ENCODE results near the gene CPVL. TPM values are rescaled to one million over a fixed set of nuclear protein-coding genes. Genes with fewer than 3 reads are reported as not detected.

The CPVL gene
- total and polyA plus RNA-seq, 2 of the 8 experiments (the other 6 are each of a cell fraction or from before 2014, with no cell fraction given): 40.0 to 55.0 TPM

GRCh38 chr7:29120955-29121354, 25.4 kb downstream of the CPVL start:
- H2BK15ac ChIP-seq (ENCODE audit: low read length): no peak overlapping the region
- 93% methylated on average over 2 of the region's 2 CpGs; no CpG with 5 or more reads in 1 of the 2 experiments for WGBS, 2 experiments (ENCODE audit: extremely low coverage in 1 of 2, insufficient coverage in 1 of 2, insufficient read length in 1 of 2, insufficient replicate concordance in 2 of 2, low coverage in 1 of 2, low lambda C conversion rate in 2 of 2, missing lambda C conversion rate in 1 of 2)
- H4K20me1 ChIP-seq (replicated peaks in 1 of 2; ENCODE audit: control insufficient read depth in 1 of 2, insufficient read depth in 2 of 2, low read length in 2 of 2): no peaks in the 10 kb centered on the region
- no peak overlapping the region for H3K14ac ChIP-seq (ENCODE audit: insufficient read length)
- no peaks in the 10 kb centered on the region; a peak in 1 of 4 replicates for H3K79me2 ChIP-seq (ENCODE audit: control insufficient read depth in 1 of 2, insufficient read depth in 2 of 2, low read length in 2 of 2)
- H3K27ac ChIP-seq (ENCODE audit: low read depth, low read length): no peak overlapping the region
- no peaks in the 10 kb centered on the region for H3K23me2 ChIP-seq (ENCODE audit: low read depth, low read length)
- H4K8ac ChIP-seq (ENCODE audit: extremely low read depth, insufficient read depth, low read length): no peak overlapping the region
- H2BK20ac ChIP-seq (ENCODE audit: low read length): no peak overlapping the region
- H3K9me3 ChIP-seq (ENCODE audit: insufficient read depth in 2 of 2, low read depth in 1 of 2, low read length in 1 of 2): no peaks in the 10 kb centered on the region
- H3K56ac ChIP-seq (replicated peaks; ENCODE audit: insufficient read length, low read depth, low read length): no peak overlapping the region
- H3K9ac ChIP-seq (replicated peaks in 1 of 4; ENCODE audit: extremely low read depth in 1 of 4, low read depth in 3 of 4, low read length in 3 of 4): no peak overlapping the region
- H4K5ac ChIP-seq (ENCODE audit: insufficient read length, low read depth, low read length): no peak overlapping the region
- no peak overlapping the region for H2BK5ac ChIP-seq (ENCODE audit: low read depth, low read length)
- no peaks in the 10 kb centered on the region for H3K79me1 ChIP-seq (ENCODE audit: low read depth, low read length)
- FAIRE-seq (no peak), DNase-seq (ENCODE audit: low read depth in 1 of 2, low spot score in 2 of 2) (no peak)
- H2AFZ ChIP-seq (ENCODE audit: low read length): no peak overlapping the region
- H3K4me3 ChIP-seq (ENCODE audit: extremely low read depth in 1 of 4, insufficient read depth in 2 of 4, low read depth in 3 of 4, low read length in 4 of 4): no peak overlapping the region
- H3K23ac ChIP-seq (ENCODE audit: insufficient read length): no peak overlapping the region
- no peaks in the 10 kb centered on the region; a peak in 1 of 8 replicates for H3K36me3 ChIP-seq (ENCODE audit: control insufficient read depth in 2 of 4, insufficient read depth in 4 of 4, low read length in 3 of 4)
- H3K4me2 ChIP-seq (ENCODE audit: insufficient read depth in 1 of 2, low read depth in 2 of 2, low read length in 2 of 2): no peak overlapping the region
- H3K4me1 ChIP-seq (replicated peaks in 1 of 4; ENCODE audit: control insufficient read depth in 3 of 4, insufficient read depth in 4 of 4, low read length in 3 of 4): peaks cover 0 to 3% (median 0%) of the 10 kb centered on the region in 4 experiments; a peak in 1 of 7 replicates
- no peak overlapping the region for H3K4ac ChIP-seq (replicated peaks; ENCODE audit: insufficient read length, low read depth, low read length)
- POLR2A ChIA-PET (ENCODE audit: partially characterized antibody): no interaction called here
- H2AK5ac ChIP-seq (ENCODE audit: low read depth, low read length): no peak overlapping the region
- TF ChIP-seq SIN3A (conservative IDR thresholded peaks at IDR 0.05 in 1 of 2, IDR thresholded peaks at IDR 0.05 in 1 of 2; ENCODE audit: low read depth in 1 of 2, low read length in 2 of 2): no peak
- TF ChIP-seq ASH2L (IDR thresholded peaks at IDR 0.05; ENCODE audit: low read length): no peak
- TF ChIP-seq EZH2 (IDR thresholded peaks at IDR 0.05; ENCODE audit: low read depth, low read length, severe bottlenecking): no peak
- no peak for TF ChIP-seq KDM1A (IDR thresholded peaks at IDR 0.05; ENCODE audit: borderline replicate concordance, low read length)
- no peak for TF ChIP-seq SIX5 (IDR thresholded peaks at IDR 0.05; ENCODE audit: low read depth, low read length)
- no peak for TF ChIP-seq TAF1 (IDR thresholded peaks at IDR 0.05; ENCODE audit: low read depth, low read length)
- TF ChIP-seq POU5F1 (IDR thresholded peaks at IDR 0.05; ENCODE audit: low read depth, low read length): no peak
- no peak for TF ChIP-seq RXRA (IDR thresholded peaks at IDR 0.05; ENCODE audit: insufficient read depth, low read depth, low read length)
- TF ChIP-seq HDAC6 (IDR thresholded peaks at IDR 0.05; ENCODE audit: low read depth, low read length): no peak
- TF ChIP-seq RNF2 (IDR thresholded peaks at IDR 0.05; ENCODE audit: borderline replicate concordance, low read depth, low read length, missing control alignments, poor library complexity, severe bottlenecking): no peak
- no peak for TF ChIP-seq SP2 (IDR thresholded peaks at IDR 0.05; ENCODE audit: low read length)
- TF ChIP-seq JUND (IDR thresholded peaks at IDR 0.05; ENCODE audit: low read length): no peak
- no peak for TF ChIP-seq HDAC2 (IDR thresholded peaks at IDR 0.05; ENCODE audit: borderline replicate concordance in 1 of 2, low read depth in 2 of 2, low read length in 2 of 2)
- no peak for TF ChIP-seq KDM5A (IDR thresholded peaks at IDR 0.05; ENCODE audit: low read length)
- H4K91ac ChIP-seq (replicated peaks; ENCODE audit: insufficient read length, low read length): no peak overlapping the region
- no peak overlapping the region for H2BK120ac ChIP-seq (replicated peaks; ENCODE audit: low read depth, low read length)
- H2BK12ac ChIP-seq (ENCODE audit: low read depth, low read length): no peak overlapping the region
- CTCF ChIA-PET (ENCODE audit: partially characterized antibody): interaction anchor here (0.6 to 5.9 kb wide), 8 partner anchors 12 to 234 kb away, joined by 3 to 34 read pairs (median 4); no protein-coding TSS in a partner anchor
- no peak overlapping the region for H3K18ac ChIP-seq (ENCODE audit: extremely low read depth, low read length)
- H3K27me3 ChIP-seq (replicated peaks in 1 of 4; ENCODE audit: control insufficient read depth in 3 of 4, extremely low read depth in 1 of 4, insufficient read depth in 3 of 4, low read length in 3 of 4): no peaks in the 10 kb centered on the region

All from H1 (cell line).